IMR-90 (cell line): Measurements from ENCODE around the gene CAPN5. TPM values are rescaled to one million over a fixed set of nuclear protein-coding genes. Genes with fewer than 3 reads are reported as not detected.

Experiments
- ATAC-seq: fragments of 200-7000 bp; cut with Tn5 transposase; 2 replicates; pipeline ENCODE4 v1.9.1; 2020; ENCODE audit warnings: low read depth, mild to moderate bottlenecking, moderate library complexity
- BruUV-seq: library from RNA; stranded (reverse); fragments of 400-500 nt; replicated peaks from 2 replicates; lab custom pipeline; 2021; lab: Mats Ljungman, UMichigan
- CTCF ChIA-PET: fragments of 300-600 bp; formaldehyde crosslinking; extraction: SDS; loops from one replicate; lab custom pipeline; 2021; ENCODE audit warnings: antibody characterized with exemption; lab: Yijun Ruan, JAX
- POLR2A ChIA-PET: fragments of 300-600 bp; sonication (Branson Sonifier 250); formaldehyde crosslinking; loops from one replicate; lab custom pipeline; 2022; ENCODE audit warnings: antibody characterized with exemption; ENCODE audit not compliant: unreplicated experiment; lab: Charles Lee
- DNase-seq: peaks from one replicate; pipeline ENCODE4 v3.0.0; 2013
- H2AFZ ChIP-seq: replicated peaks from 2 replicates; pipeline ENCODE3; 2013; ENCODE audit warnings: low read length, mild to moderate bottlenecking; ENCODE audit not compliant: poor library complexity
- H2AK5ac ChIP-seq: 2 replicates; pipeline ENCODE4 v1.6.1; 2013; ENCODE audit warnings: low read depth, low read length, inconsistent platforms
- H2AK9ac ChIP-seq: replicated peaks from 2 replicates; pipeline ENCODE3; 2013; ENCODE audit warnings: mild to moderate bottlenecking, low read depth, low read length, moderate library complexity; ENCODE audit not compliant: poor library complexity
- H2BK120ac ChIP-seq: 2 replicates; pipeline ENCODE4 v1.6.1; 2013; ENCODE audit warnings: low read depth, low read length, inconsistent platforms
- H2BK15ac ChIP-seq: 3 replicates; pipeline ENCODE4 v1.6.1; 2013; ENCODE audit warnings: low read depth, low read length, inconsistent platforms
- H2BK20ac ChIP-seq: 2 replicates; pipeline ENCODE4 v1.6.1; 2013; ENCODE audit warnings: low read depth, mild to moderate bottlenecking, inconsistent platforms, low read length, moderate library complexity
- H2BK5ac ChIP-seq: 2 replicates; pipeline ENCODE4 v1.6.1; 2013; ENCODE audit warnings: mild to moderate bottlenecking, low read depth, low read length, inconsistent platforms; ENCODE audit not compliant: poor library complexity, severe bottlenecking
- H3K14ac ChIP-seq: replicated peaks from 2 replicates; pipeline ENCODE4 v1.6.1; 2013; ENCODE audit warnings: low read depth, low read length, inconsistent platforms
- H3K18ac ChIP-seq: 2 replicates; pipeline ENCODE4 v1.6.1; 2013; ENCODE audit warnings: low read depth, low read length, control low read depth
- H3K23ac ChIP-seq: 2 replicates; pipeline ENCODE4 v1.6.1; 2013; ENCODE audit warnings: low read depth, low read length, inconsistent platforms
- H3K27ac ChIP-seq: 2 replicates; pipeline ENCODE4 v1.5.1; 2013; ENCODE audit warnings: mild to moderate bottlenecking, control low read depth, low read length; ENCODE audit not compliant: insufficient read depth
- H3K27me3 ChIP-seq: 2 replicates; pipeline ENCODE4 v1.6.1; 2013; ENCODE audit warnings: low read length; ENCODE audit not compliant: control insufficient read depth, insufficient read depth
- H3K36me3 ChIP-seq: 2 replicates; pipeline ENCODE4 v1.6.1; 2013; ENCODE audit warnings: low read length, mixed read lengths; ENCODE audit not compliant: control insufficient read depth, insufficient read depth
- H3K4ac ChIP-seq: 2 replicates; pipeline ENCODE4 v1.6.1; 2013; ENCODE audit warnings: low read depth, low read length, inconsistent platforms
- H3K4me1 ChIP-seq: 2 replicates; pipeline ENCODE4 v1.6.1; 2013; ENCODE audit warnings: low read length, mixed read lengths; ENCODE audit not compliant: control insufficient read depth, insufficient read depth
- H3K4me2 ChIP-seq: 2 replicates; pipeline ENCODE4 v1.6.1; 2013; ENCODE audit warnings: low read depth, mild to moderate bottlenecking, control low read depth, low read length, moderate library complexity
- H3K4me3 ChIP-seq: 2 replicates; pipeline ENCODE4 v1.5.1; 2013; ENCODE audit warnings: low read depth, mild to moderate bottlenecking, control low read depth, low read length, moderate library complexity; ENCODE audit not compliant: insufficient read depth
- H3K56ac ChIP-seq: 2 replicates; pipeline ENCODE4 v1.6.1; 2013; ENCODE audit warnings: low read length, inconsistent platforms; ENCODE audit not compliant: insufficient read depth; ENCODE audit errors: extremely low read depth
- H3K79me1 ChIP-seq, 2 experiments: 2 replicates each; pipeline ENCODE4 v1.6.1; 2013; ENCODE audit warnings: low read length in 2 of 2, inconsistent platforms in 1 of 2, low read depth in 1 of 2
- H3K9ac ChIP-seq: 2 replicates; pipeline ENCODE4 v1.6.1; 2013; ENCODE audit warnings: low read depth, low read length, control low read depth
- H3K9me1 ChIP-seq: 2 replicates; pipeline ENCODE4 v1.6.1; 2013; ENCODE audit warnings: low read length, inconsistent platforms; ENCODE audit not compliant: insufficient read depth
- H3K9me3 ChIP-seq: 2 replicates; pipeline ENCODE4 v1.6.1; 2013; ENCODE audit warnings: low read length; ENCODE audit not compliant: control insufficient read depth, insufficient read depth
- H4K20me1 ChIP-seq: 2 replicates; pipeline ENCODE4 v1.6.1; 2013; ENCODE audit warnings: low read length, inconsistent platforms; ENCODE audit not compliant: insufficient read depth
- H4K5ac ChIP-seq: 2 replicates; pipeline ENCODE4 v1.6.1; 2013; ENCODE audit warnings: mild to moderate bottlenecking, low read depth, low read length, control low read depth
- H4K8ac ChIP-seq, 2 experiments: 2 replicates each; pipeline ENCODE4 v1.6.1; 2013; ENCODE audit warnings: low read depth in 2 of 2, low read length in 2 of 2, control low read depth in 1 of 2, inconsistent platforms in 1 of 2
- H4K91ac ChIP-seq: 2 replicates; pipeline ENCODE4 v1.6.1; 2013; ENCODE audit warnings: low read depth, low read length, inconsistent platforms; ENCODE audit not compliant: insufficient read depth
- BHLHE40 ChIP-seq: fragments of 150-350 bp; IDR thresholded peaks from 2 replicates; pipeline ENCODE4 v1.6.1; 2016; ENCODE audit warnings: mild to moderate bottlenecking, low read depth, low read length
- CEBPB ChIP-seq: IDR thresholded peaks from 2 replicates; pipeline ENCODE4 v1.6.1; 2012; ENCODE audit warnings: low read depth, low read length, improper control_type of control experiment
- CHD1 ChIP-seq: IDR thresholded peaks from 2 replicates; pipeline ENCODE4 v1.6.1; 2012; ENCODE audit warnings: low read depth, low read length, improper control_type of control experiment
- MAFK ChIP-seq: IDR thresholded peaks from 2 replicates; pipeline ENCODE4 v1.6.1; 2012; ENCODE audit warnings: low read depth, low read length, improper control_type of control experiment
- MAZ ChIP-seq: IDR thresholded peaks from 2 replicates; pipeline ENCODE4 v1.6.1; 2012; ENCODE audit warnings: low read depth, mild to moderate bottlenecking, low read length, improper control_type of control experiment, moderate library complexity, borderline replicate concordance
- MXI1 ChIP-seq: IDR thresholded peaks from 2 replicates; pipeline ENCODE4 v1.6.1; 2012; ENCODE audit warnings: low read depth, mild to moderate bottlenecking, low read length, moderate library complexity, borderline replicate concordance
- NFE2L2 ChIP-seq: fragments of 150-350 bp; IDR thresholded peaks from 2 replicates; pipeline ENCODE4 v1.6.1; 2016; ENCODE audit warnings: low read depth, mild to moderate bottlenecking, low read length
- POLR2A ChIP-seq: IDR thresholded peaks from 2 replicates; pipeline ENCODE4 v1.6.1; 2012; ENCODE audit warnings: mild to moderate bottlenecking, low read depth, low read length
- RAD21 ChIP-seq: IDR thresholded peaks from 2 replicates; pipeline ENCODE4 v1.6.1; 2012; ENCODE audit warnings: low read length, improper control_type of control experiment
- RCOR1 ChIP-seq: IDR thresholded peaks from 2 replicates; pipeline ENCODE4 v1.6.1; 2012; ENCODE audit warnings: mild to moderate bottlenecking, low read length, improper control_type of control experiment; ENCODE audit not compliant: insufficient replicate concordance
- SMC3 ChIP-seq: fragments of 150-350 bp; IDR thresholded peaks from 2 replicates; pipeline ENCODE4 v1.6.1; 2016; ENCODE audit warnings: low read depth, mild to moderate bottlenecking, antibody characterized with exemption, low read length, moderate library complexity
- WGBS, 2 experiments: methylation state at CpG; one replicate each; pipeline versions ENCODE4 v1.1.5 to v1.1.7; 2013; ENCODE audit warnings: missing lambda C conversion rate in 2 of 2; ENCODE audit not compliant: insufficient read length in 1 of 2; ENCODE audit errors: extremely low coverage in 2 of 2; 5-methylcytosine and 5-hydroxymethylcytosine counted together
- dilution Hi-C: fragments of 300-500 bp; cut with HindIII; formaldehyde crosslinking; loops from one replicate; pipeline ENCODE4 v1.14.3; 2018; ENCODE audit warnings: low sequenced_read_pairs; ENCODE audit not compliant: unreplicated experiment
- in situ Hi-C: fragments of 300-500 bp; cut with MboI; formaldehyde crosslinking; loops from 3 replicates; pipeline ENCODE4 v1.14.3; 2019; ENCODE audit warnings: low sequenced_read_pairs, inconsistent platforms, mixed read lengths
- intact Hi-C: fragments of 100-400 bp; cut with micrococcal nuclease; formaldehyde crosslinking; loops from 2 replicates; pipeline ENCODE4 v1.10.0; 2022
- polyA plus RNA-seq, 3 experiments: library from polyadenylated mRNA; depleted of rRNA; stranded (reverse); fragments of >200 nt; gene quantifications; 2 replicates each; pipeline ENCODE4 v1.2.3, GENCODE V29; 2012; ENCODE audit warnings: low replicate concordance in 1 of 3
- total RNA-seq: library from RNA; depleted of rRNA; stranded (reverse); fragments of >200 nt; gene quantifications from 2 replicates; pipeline ENCODE4 v1.2.3, GENCODE V29; 2012

The CAPN5 gene
- total and polyA plus RNA-seq, 2 of the 4 experiments (the other 2 are of a cell fraction) = 8.1 to 24.0 TPM

- Histone ChIP-seq H2AK5ac (no peak overlapping the region), H3K9ac (no peak overlapping the region), H3K56ac (no peak overlapping the region), H3K9me3 (no peaks in the 10 kb centered on the region), H3K18ac (no peak overlapping the region), H2BK120ac (no peak overlapping the region), H3K36me3 (peaks cover 6% of the 10 kb centered on the region), H3K14ac (no peak overlapping the region), H2BK15ac (no peak overlapping the region), H2AFZ (no peak overlapping the region), H3K27me3 (no peaks in the 10 kb centered on the region), H3K27ac (no peak overlapping the region), H3K4me3 (no peak overlapping the region), H3K4ac (no peak overlapping the region), H3K4me2 (no peak overlapping the region), H4K8ac (no peak overlapping the region), H4K5ac (no peak overlapping the region), H3K79me1 (no peaks in the 10 kb centered on the region; a peak in 1 of 4 replicates), H2BK20ac (no peak overlapping the region), H4K20me1 (peaks cover 19% of the 10 kb centered on the region), H3K9me1 (no peaks in the 10 kb centered on the region), H2BK5ac (no peak overlapping the region), H2AK9ac (no peak overlapping the region), H3K23ac (no peak overlapping the region), H3K4me1 (no peaks in the 10 kb centered on the region), H4K91ac (no peak overlapping the region)
- dilution Hi-C loops (no loop called here), in situ Hi-C loops (no loop called here), intact Hi-C loops (no loop called here)
- POLR2A ChIA-PET = no interaction called here
- TF ChIP-seq CEBPB (no peak), MAZ (no peak), NFE2L2 (no peak), RAD21 (no peak), CHD1 (no peak), RCOR1 (no peak), POLR2A (no peak), BHLHE40 (no peak), MXI1 (no peak), MAFK (no peak), SMC3 (no peak)
- ATAC-seq (no peak), DNase-seq (no peak)
- WGBS, 2 experiments = 100% methylated on average over 1 of the region's 3 CpGs; no CpG with 5 or more reads in 1 of the 2 experiments
- no TSS peak for BruUV-seq
- CTCF ChIA-PET = interaction anchor here (0.6 kb wide), 1 partner anchor 575 kb away, joined by 3 read pairs; no protein-coding TSS in a partner anchor
Observed at GRCh38 chr11:77089004-77089545, 22.3 kb downstream of the CAPN5 start.
